ENCODE results near the gene GPRC5C.
"Not testable (repeated sequence)": the region's sequence is repeated elsewhere in the genome, so short reads cannot be mapped to it uniquely, and the experiment has no call there.

GPRC5C gene

GRCh38 chr17:74431568-74432423 is at the start of gene GPRC5C:
Gene GPRC5C (plus strand): TSS chr17:74432088. CDS start chr17:74439777, 7,689 bp downstream.
- peak; percentile 44 for DNase-seq

GRCh38 chr17:74383141-74383540 is 48.7 kb upstream of the GPRC5C start:
- no peak for DNase-seq

GRCh38 chr17:74385201-74385600 is 46.7 kb upstream of the GPRC5C start:
- DNase-seq: no peak

- DNase-seq: no peak
Measured at GRCh38 chr17:74386386-74386785, 45.5 kb upstream of the GPRC5C start.

- no peak for DNase-seq
Measured at GRCh38 chr17:74387365-74388218, 44.3 kb upstream of the GPRC5C start.

- no peak for DNase-seq
Measured at GRCh38 chr17:74389084-74389753, 42.7 kb upstream of the GPRC5C start.

GRCh38 chr17:74389937-74390679 is 41.8 kb upstream of the GPRC5C start:
- DNase-seq: no peak

- DNase-seq: no peak
Measured at GRCh38 chr17:74390680-74391653, 40.9 kb upstream of the GPRC5C start.

GRCh38 chr17:74391771-74392170 is 40.1 kb upstream of the GPRC5C start:
- DNase-seq: no peak

- no peak for DNase-seq
Measured at GRCh38 chr17:74392848-74393247, 39.0 kb upstream of the GPRC5C start.

GRCh38 chr17:74393346-74393942 is 38.4 kb upstream of the GPRC5C start:
- no peak for DNase-seq

- no peak for DNase-seq
Measured at GRCh38 chr17:74394275-74394950, 37.5 kb upstream of the GPRC5C start.

GRCh38 chr17:74394977-74395376 is 36.9 kb upstream of the GPRC5C start:
- no peak for DNase-seq

GRCh38 chr17:74396567-74396966 is 35.3 kb upstream of the GPRC5C start:
- DNase-seq: no peak

- no peak for DNase-seq
Measured at GRCh38 chr17:74402048-74402447, 29.8 kb upstream of the GPRC5C start.

- no peak for DNase-seq
Measured at GRCh38 chr17:74403512-74404137, 28.3 kb upstream of the GPRC5C start.

- no peak for DNase-seq
Measured at GRCh38 chr17:74404218-74404617, 27.7 kb upstream of the GPRC5C start.

- DNase-seq: no peak
Measured at GRCh38 chr17:74404789-74405188, 27.1 kb upstream of the GPRC5C start.

GRCh38 chr17:74405311-74405710 is 26.6 kb upstream of the GPRC5C start:
- not testable (repeated sequence) for DNase-seq

GRCh38 chr17:74407384-74407783 is 24.5 kb upstream of the GPRC5C start:
- DNase-seq: no peak

Measured in CD4-positive, alpha-beta T cell treated with Interleukin-17A for 1 hour (primary cell).